ENCODE results near the gene MBP. TPM values are rescaled to one million over a fixed set of nuclear protein-coding genes. Genes with fewer than 3 reads are reported as not detected.

MBP gene
- total and polyA plus RNA-seq, 2 experiments from 2014 or later = 18.4 to 22.9 TPM

DNA sequence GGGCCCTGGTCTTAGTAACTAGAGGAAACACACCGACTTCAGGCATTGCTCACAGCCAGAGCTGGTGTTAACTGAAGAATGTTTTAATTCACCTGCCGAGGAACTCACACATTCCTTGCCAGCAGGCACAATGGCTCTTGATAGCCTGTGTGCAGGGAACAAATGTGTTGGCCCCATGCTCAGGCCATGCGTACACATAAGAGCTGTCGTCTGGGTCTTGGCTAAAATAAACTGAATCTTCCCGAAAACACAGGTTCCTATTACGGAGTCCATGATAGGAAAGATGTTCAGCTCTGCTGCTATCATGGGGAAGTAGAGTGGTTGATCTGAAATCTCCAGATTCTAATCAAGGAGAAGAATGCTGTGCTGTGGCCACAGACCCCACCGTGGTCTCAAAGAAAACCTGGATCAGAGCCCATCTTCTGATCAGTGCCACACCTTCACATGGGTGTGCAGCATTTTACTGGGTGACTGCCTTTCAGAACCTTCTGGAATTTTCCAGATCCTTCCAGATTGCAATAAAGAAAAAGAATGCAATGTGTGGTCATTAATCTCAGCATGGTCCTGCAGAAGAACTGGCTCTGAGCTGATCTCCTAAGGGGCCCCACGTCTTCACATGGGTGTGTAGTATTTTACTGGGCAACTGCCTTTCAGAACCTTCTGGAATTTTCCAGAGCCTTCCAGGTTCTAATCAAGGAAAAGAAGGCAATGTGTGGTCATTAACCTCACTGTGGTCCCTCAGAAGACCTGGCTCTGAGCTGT lies 17.2 kb downstream of the MBP start (continued):
- TF ChIP-seq ZNF462 (CRISPR knock-in tag; IDR thresholded peaks at IDR 0.05) (no peak), ZNF331 (CRISPR knock-in tag; IDR thresholded peaks at IDR 0.05; ENCODE audit: low read depth) (no peak), STAT1 (IDR thresholded peaks at IDR 0.05; ENCODE audit: unreplicated experiment) (no peak), EZH2phosphoT487 (IDR thresholded peaks at IDR 0.05; ENCODE audit: unreplicated experiment) (no peak), ZNF114 (CRISPR knock-in tag; IDR thresholded peaks at IDR 0.05) (no peak), JUNB (IDR thresholded peaks at IDR 0.05; ENCODE audit: unreplicated experiment) (no peak), NANOG (IDR thresholded peaks at IDR 0.05; ENCODE audit: borderline replicate concordance) (no peak)
- TF ChIP-seq, protein P1, sequence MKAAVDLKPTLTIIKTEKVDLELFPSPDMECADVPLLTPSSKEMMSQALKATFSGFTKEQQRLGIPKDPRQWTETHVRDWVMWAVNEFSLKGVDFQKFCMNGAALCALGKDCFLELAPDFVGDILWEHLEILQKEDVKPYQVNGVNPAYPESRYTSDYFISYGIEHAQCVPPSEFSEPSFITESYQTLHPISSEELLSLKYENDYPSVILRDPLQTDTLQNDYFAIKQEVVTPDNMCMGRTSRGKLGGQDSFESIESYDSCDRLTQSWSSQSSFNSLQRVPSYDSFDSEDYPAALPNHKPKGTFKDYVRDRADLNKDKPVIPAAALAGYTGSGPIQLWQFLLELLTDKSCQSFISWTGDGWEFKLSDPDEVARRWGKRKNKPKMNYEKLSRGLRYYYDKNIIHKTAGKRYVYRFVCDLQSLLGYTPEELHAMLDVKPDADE (IDR thresholded peaks at IDR 0.05) = no peak

Measured in GM23338 (cell line).